Testis (tissue), 5 donors: ENCODE data around the gene DOK6. TPM values are rescaled to one million over a fixed set of nuclear protein-coding genes. Genes with fewer than 3 reads are reported as not detected.
A peak's percentile ranks its signal among the peaks of the same experiment; 100 is the strongest.
"Not testable (repeated sequence)": the region's sequence is repeated elsewhere in the genome, so short reads cannot be mapped to it uniquely, and the experiment has no call there.

Experiments used
- DNase-seq: peaks from one replicate; pipeline ENCODE4 v3.0.0-alpha.2; 2019
- H3K27ac ChIP-seq, 2 donors: fragments of 200-600 bp; sonication (generic); one replicate each; pipeline ENCODE4 v1.5.1; 2019
- H3K27me3 ChIP-seq: fragments of 200-600 bp; sonication (generic); one replicate; pipeline ENCODE4 v1.5.1; 2019
- H3K36me3 ChIP-seq: fragments of 200-600 bp; sonication (generic); one replicate; pipeline ENCODE4 v1.5.1; 2017; ENCODE audit warnings: low read depth; ENCODE audit errors: missing control alignments
- H3K4me1 ChIP-seq: fragments of 200-600 bp; sonication (generic); one replicate; pipeline ENCODE4 v1.5.1; 2019
- H3K4me3 ChIP-seq, 2 donors: fragments of 200-600 bp; sonication (generic); one replicate each; pipeline ENCODE4 v1.5.1; 2017 to 2019
- H3K9me3 ChIP-seq: fragments of 200-600 bp; sonication (generic); one replicate; pipeline ENCODE4 v1.5.1; 2017
- CTCF ChIP-seq, 3 experiments: fragments of 450-650 bp in 2 of 3; fragments of 200-600 bp in 1 of 3; sonication (generic) in 1 of 3; IDR thresholded peaks; one replicate each; pipeline ENCODE4 v1.5.1; 2016 to 2019; ENCODE audit warnings: antibody characterized with exemption in 3 of 3, mild to moderate bottlenecking in 2 of 3, moderate library complexity in 1 of 3
- POLR2A ChIP-seq: fragments of 450-650 bp; IDR thresholded peaks from one replicate; pipeline ENCODE4 v1.6.1; 2017; ENCODE audit warnings: antibody characterized with exemption, mild to moderate bottlenecking, moderate library complexity
- WGBS, 2 donors: methylation state at CpG; one replicate each; pipeline ENCODE4 v1.1.5; 2018; 5-methylcytosine and 5-hydroxymethylcytosine counted together
- intact Hi-C: fragments of 100-400 bp; cut with DNase I; formaldehyde crosslinking; loops from one replicate; pipeline ENCODE4 v1.15.1; 2023; ENCODE audit warnings: low total_unique reads
- long read RNA-seq, 2 donors: transcript quantifications; one replicate each; lab custom pipeline, GENCODE V29; 2026
- polyA plus RNA-seq: library from polyadenylated mRNA; stranded (reverse); fragments of 350-450 nt; fragmentation: Illumina TruSeq; extraction: RNeasy Lipid Tissue Mini Kit (QIAGEN cat#74804); gene quantifications from one replicate; pipeline ENCODE4 v1.2.3, GENCODE V29; 2014; ENCODE audit warnings: low read depth, low replicate concordance; ENCODE audit not compliant: insufficient read depth
- total RNA-seq, 2 donors: library from RNA; depleted of rRNA; stranded (reverse); fragments of >200 nt; gene quantifications; one replicate each; pipeline ENCODE4 v1.2.3, GENCODE V29; 2016

The DOK6 gene
- 1 to 10 TPM in 1 of 2 donors, under 1 TPM in 1; 0.71 to 8.5 TPM for total RNA-seq
- 11.1 TPM for polyA plus RNA-seq
- long read RNA-seq, donor 1, full-length matches to known transcripts = 1 of 1 reads
- long read RNA-seq, donor 1, partial matches to known transcripts = 0 of 1 reads
- long read RNA-seq, donor 1, other reads (novel, unspliced or antisense) = 0 of 1 reads
- long read RNA-seq, donor 2 = 0 reads

- 0% methylated on average over 26 to 46 of the region's 79 CpGs for WGBS, 2 donors
- intact Hi-C loops = no loop called here
- TF ChIP-seq POLR2A (no peak), CTCF (IDR thresholded peaks at IDR 0.05) (no peak)
These were observed at the start of gene DOK6 for GRCh38 chr18:69400253-69400975. Gene DOK6, plus strand, starts transcription at chr18:69400888.

GRCh38 chr18:69353023-69353422 is 47.7 kb upstream of the DOK6 start:
- intact Hi-C loops = no loop called here
- Histone ChIP-seq H3K4me3 (no peak overlapping the region), H3K27me3 (no peaks in the 10 kb centered on the region), H3K9me3 (no peaks in the 10 kb centered on the region), H3K4me1 (no peaks in the 10 kb centered on the region), H3K27ac (no peak overlapping the region), H3K36me3 (no peaks in the 10 kb centered on the region)
- DNase-seq = no peak
- WGBS, 2 donors = 94 to 100% methylated on average over 1 of the region's 1 CpG
- TF ChIP-seq CTCF (IDR thresholded peaks at IDR 0.05) = no peak
- TF ChIP-seq POLR2A = no peak

More at GRCh38 chr18:69400253-69400975, at the start of gene DOK6:
- no peaks in the 10 kb centered on the region for H3K4me1 ChIP-seq
- no peaks in the 10 kb centered on the region for H3K27me3 ChIP-seq
- no peaks in the 10 kb centered on the region for H3K9me3 ChIP-seq
- peak; percentile 81 for DNase-seq
- H3K27ac ChIP-seq = peak within 1 kb of the TSS; percentile 63 to 83
- peak within 1 kb of the TSS; percentile 53 to 67 for H3K4me3 ChIP-seq
- no peaks in the 10 kb centered on the region for H3K36me3 ChIP-seq

- no peaks in the 10 kb centered on the region for H3K4me1 ChIP-seq
- 89% methylated on average over 4 of the region's 4 CpGs for WGBS, 2 donors
- H3K9me3 ChIP-seq = no peaks in the 10 kb centered on the region
- no peak overlapping the region for H3K4me3 ChIP-seq
- intact Hi-C loops = no loop called here
- TF ChIP-seq CTCF (IDR thresholded peaks at IDR 0.05) (no peak), POLR2A (no peak)
- no peaks in the 10 kb centered on the region for H3K27me3 ChIP-seq
- no peaks in the 10 kb centered on the region for H3K36me3 ChIP-seq
- no peak for DNase-seq
- H3K27ac ChIP-seq = no peak overlapping the region
These were observed 43.1 kb upstream of the DOK6 start for GRCh38 chr18:69357590-69357989.

GRCh38 chr18:69358212-69358895 is 42.3 kb upstream of the DOK6 start:
- no peaks in the 10 kb centered on the region for H3K9me3 ChIP-seq
- no peaks in the 10 kb centered on the region for H3K27me3 ChIP-seq
- DNase-seq = no peak
- H3K4me3 ChIP-seq = no peak overlapping the region
- TF ChIP-seq CTCF (IDR thresholded peaks at IDR 0.05) (no peak), POLR2A (no peak)
- intact Hi-C loops = no loop called here
- H3K36me3 ChIP-seq = no peaks in the 10 kb centered on the region
- H3K4me1 ChIP-seq = no peaks in the 10 kb centered on the region
- 55 to 67% methylated on average over 6 of the region's 6 CpGs for WGBS, 2 donors
- H3K27ac ChIP-seq = no peak overlapping the region

- 94 to 96% methylated on average over 1 of the region's 1 CpG for WGBS, 2 donors
- H3K4me1 ChIP-seq, H3K27me3 ChIP-seq, H3K36me3 ChIP-seq, DNase-seq, H3K4me3 ChIP-seq, intact Hi-C loops, H3K9me3 ChIP-seq, H3K27ac ChIP-seq: not testable (repeated sequence)
These were observed 40.9 kb upstream of the DOK6 start for GRCh38 chr18:69359768-69360167.
